ENCODE results near the gene KLF2.

Gene KLF2

GRCh38 chr19:16365300-16365996 lies 40.8 kb downstream of the KLF2 start:
- in situ Hi-C loops (cut with HindIII; ENCODE audit: low pct_unique_long_range_greater_than_20kb, low sequenced_read_pairs): no loop called here
- DNase-seq (ENCODE audit: low read depth in 1 of 2, low spot score in 1 of 2): no peak
- no peak for TF ChIP-seq JUND (IDR thresholded peaks at IDR 0.05; ENCODE audit: low read depth)

GRCh38 chr19:16366056-16366432 lies 41.4 kb downstream of the KLF2 start:
- no peak for DNase-seq (ENCODE audit: low read depth in 1 of 2, low spot score in 1 of 2)
- in situ Hi-C loops (cut with HindIII; ENCODE audit: low pct_unique_long_range_greater_than_20kb, low sequenced_read_pairs): no loop called here
- no peak for TF ChIP-seq JUND (IDR thresholded peaks at IDR 0.05; ENCODE audit: low read depth)

- TF ChIP-seq JUND (IDR thresholded peaks at IDR 0.05; ENCODE audit: low read depth): no peak
- no peak for DNase-seq (ENCODE audit: low read depth in 1 of 2, low spot score in 1 of 2)
- in situ Hi-C loops (cut with HindIII; ENCODE audit: low pct_unique_long_range_greater_than_20kb, low sequenced_read_pairs): no loop called here
Measured at GRCh38 chr19:16366433-16367260, 42.0 kb downstream of the KLF2 start.

- TF ChIP-seq JUND (IDR thresholded peaks at IDR 0.05; ENCODE audit: low read depth): no peak
- in situ Hi-C loops (cut with HindIII; ENCODE audit: low pct_unique_long_range_greater_than_20kb, low sequenced_read_pairs): no loop called here
- no peak for DNase-seq (ENCODE audit: low read depth in 1 of 2, low spot score in 1 of 2)
Measured at GRCh38 chr19:16367261-16367683, 42.6 kb downstream of the KLF2 start.

GRCh38 chr19:16368385-16369305 lies 44.0 kb downstream of the KLF2 start:
- no peak for DNase-seq (ENCODE audit: low read depth in 1 of 2, low spot score in 1 of 2)
- TF ChIP-seq JUND (IDR thresholded peaks at IDR 0.05; ENCODE audit: low read depth): no peak
- in situ Hi-C loops (cut with HindIII; ENCODE audit: low pct_unique_long_range_greater_than_20kb, low sequenced_read_pairs): no loop called here

GRCh38 chr19:16369306-16369663 lies 44.7 kb downstream of the KLF2 start:
- in situ Hi-C loops (cut with HindIII; ENCODE audit: low pct_unique_long_range_greater_than_20kb, low sequenced_read_pairs): no loop called here
- DNase-seq (ENCODE audit: low read depth in 1 of 2, low spot score in 1 of 2): no peak

GRCh38 chr19:16369664-16370576 lies 45.3 kb downstream of the KLF2 start:
- in situ Hi-C loops (cut with HindIII; ENCODE audit: low pct_unique_long_range_greater_than_20kb, low sequenced_read_pairs): no loop called here
- no peak for TF ChIP-seq JUND (IDR thresholded peaks at IDR 0.05; ENCODE audit: low read depth)
- DNase-seq (ENCODE audit: low read depth in 1 of 2, low spot score in 1 of 2): no peak

More at GRCh38 chr19:16369306-16369663, 44.7 kb downstream of the KLF2 start:
- no peak for TF ChIP-seq JUND (IDR thresholded peaks at IDR 0.05; ENCODE audit: low read depth)

- in situ Hi-C loops (cut with HindIII; ENCODE audit: low pct_unique_long_range_greater_than_20kb, low sequenced_read_pairs): no loop called here
- DNase-seq (ENCODE audit: low read depth in 1 of 2, low spot score in 1 of 2): no peak
- TF ChIP-seq JUND (IDR thresholded peaks at IDR 0.05; ENCODE audit: low read depth): no peak
Measured at GRCh38 chr19:16370641-16371391, 46.2 kb downstream of the KLF2 start.

GRCh38 chr19:16371540-16371986 lies 46.9 kb downstream of the KLF2 start:
- TF ChIP-seq JUND (IDR thresholded peaks at IDR 0.05; ENCODE audit: low read depth): no peak
- DNase-seq (ENCODE audit: low read depth in 1 of 2, low spot score in 1 of 2): no peak
- in situ Hi-C loops (cut with HindIII; ENCODE audit: low pct_unique_long_range_greater_than_20kb, low sequenced_read_pairs): no loop called here

GRCh38 chr19:16372065-16372915 lies 47.7 kb downstream of the KLF2 start:
- DNase-seq (ENCODE audit: low read depth in 1 of 2, low spot score in 1 of 2): no peak
- in situ Hi-C loops (cut with HindIII; ENCODE audit: low pct_unique_long_range_greater_than_20kb, low sequenced_read_pairs): no loop called here
- no peak for TF ChIP-seq JUND (IDR thresholded peaks at IDR 0.05; ENCODE audit: low read depth)
